ENCODE measurements around the gene SCAF11.

The SCAF11 gene

DNA sequence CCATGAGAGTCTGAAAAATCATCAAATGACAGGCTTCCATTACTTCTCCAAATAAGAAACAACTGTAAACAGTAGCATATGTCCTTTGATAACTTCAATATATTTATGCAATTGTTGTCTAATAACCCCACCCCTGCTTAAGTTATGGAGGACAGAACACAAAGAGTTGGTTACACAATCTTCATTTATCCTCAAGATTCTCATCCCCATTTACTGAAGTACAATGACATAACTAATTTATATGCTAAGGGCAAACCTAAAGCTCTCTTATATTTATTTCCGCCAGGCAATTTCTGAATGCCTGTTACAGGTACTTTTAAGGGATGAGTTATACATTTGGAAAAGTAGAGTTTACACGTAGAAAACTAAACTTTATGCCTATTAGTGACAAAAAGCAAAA is 12.3 kb downstream of the SCAF11 start:
- DNase-seq (ENCODE audit: low read depth in 2 of 2): no peak

GRCh38 chr12:45977620-45978019 is 12.8 kb downstream of the SCAF11 start:
- no peak for DNase-seq (ENCODE audit: low read depth in 2 of 2)

DNA sequence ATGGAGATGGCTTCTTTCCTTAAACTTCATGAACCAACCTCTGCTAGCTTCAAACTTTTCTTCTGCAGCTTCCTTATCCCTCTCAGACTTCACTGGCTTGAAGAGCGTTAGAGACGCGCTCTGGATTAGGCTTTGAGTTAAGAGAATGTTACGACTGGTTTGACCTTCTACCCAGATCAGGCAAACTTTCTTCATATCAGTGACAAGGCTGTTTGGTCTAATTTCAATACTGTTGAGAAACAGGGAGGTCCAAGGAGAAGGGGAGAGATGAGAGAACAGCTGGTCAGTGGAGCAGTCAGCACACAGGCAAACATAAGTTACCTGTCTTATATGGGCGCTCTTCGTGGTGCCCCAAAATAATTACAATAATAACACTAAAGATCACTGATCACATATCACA is 14.9 kb downstream of the SCAF11 start:
- no peak for DNase-seq (ENCODE audit: low read depth in 2 of 2)

GRCh38 chr12:45974883-45975282 is 15.5 kb downstream of the SCAF11 start:
- DNase-seq (ENCODE audit: low read depth in 2 of 2): no peak

DNA sequence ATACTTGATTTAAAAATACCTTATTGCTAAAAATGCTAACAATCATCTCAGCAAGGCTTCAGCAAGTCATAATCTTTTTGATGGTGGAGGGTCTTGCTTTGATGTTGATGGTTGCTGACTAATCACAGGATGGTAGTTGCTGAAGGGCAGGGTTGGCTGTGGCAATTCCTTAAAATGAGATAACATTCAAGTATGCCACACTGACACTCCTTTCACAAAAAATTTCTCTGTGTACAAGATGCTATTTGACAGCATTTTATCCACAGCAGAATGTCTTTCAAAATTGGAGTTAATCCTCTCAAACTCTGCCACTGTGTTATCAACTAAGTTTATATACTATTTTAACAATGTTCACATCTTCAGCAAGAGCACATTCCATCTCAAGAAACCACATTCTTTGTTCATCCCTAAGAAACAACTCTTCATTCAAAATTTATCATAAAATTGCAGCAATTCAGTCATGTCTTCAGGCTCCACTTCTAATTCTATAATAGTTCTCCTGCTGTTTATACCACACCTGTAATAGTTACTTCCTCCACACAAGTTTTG is 16.1 kb downstream of the SCAF11 start:
- DNase-seq (ENCODE audit: low read depth in 2 of 2): no peak

DNA sequence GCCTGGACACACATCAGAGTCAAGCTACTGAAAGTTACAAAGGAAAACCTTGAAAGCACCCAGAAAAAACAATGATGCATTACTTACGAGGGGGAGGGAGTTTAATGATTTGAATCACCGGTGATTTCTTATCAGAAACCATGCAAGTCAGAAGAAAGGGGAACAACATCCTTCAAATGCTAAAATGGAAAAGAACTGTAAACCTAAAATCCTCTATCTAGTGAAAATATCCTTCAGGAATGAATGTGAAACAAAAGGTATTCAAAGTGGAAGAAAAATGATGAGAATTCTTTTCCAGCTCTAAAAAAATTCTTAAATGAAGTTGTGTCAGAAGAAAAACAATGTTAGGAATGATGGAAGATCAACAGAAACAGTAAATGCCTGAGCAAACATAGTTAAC is 16.8 kb downstream of the SCAF11 start:
- DNase-seq (ENCODE audit: low read depth in 2 of 2): no peak

DNA sequence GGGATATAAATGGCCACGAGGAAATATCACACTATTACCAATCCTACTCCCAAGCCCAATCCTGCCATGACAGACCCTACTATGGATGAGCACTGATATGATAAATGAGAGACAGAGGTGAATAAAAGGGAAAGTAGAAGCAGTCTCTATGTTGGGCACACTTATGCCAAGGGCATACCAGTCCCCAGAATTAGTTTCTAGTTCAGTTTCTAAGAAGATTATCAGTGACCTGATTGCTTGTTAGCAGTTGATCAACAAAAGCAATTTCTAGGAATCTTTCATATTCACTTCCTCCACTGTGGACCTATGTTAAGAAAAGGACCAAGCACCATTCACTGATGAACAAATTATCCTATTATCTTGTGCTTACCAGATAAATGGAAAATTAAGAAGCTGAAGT is 20.0 kb downstream of the SCAF11 start:
- DNase-seq (ENCODE audit: low read depth in 2 of 2): no peak

- peak in 1 of 2 experiments; percentile 62 for DNase-seq (ENCODE audit: low read depth in 2 of 2)
Measured at GRCh38 chr12:45969084-45969483, 21.3 kb downstream of the SCAF11 start.

DNA sequence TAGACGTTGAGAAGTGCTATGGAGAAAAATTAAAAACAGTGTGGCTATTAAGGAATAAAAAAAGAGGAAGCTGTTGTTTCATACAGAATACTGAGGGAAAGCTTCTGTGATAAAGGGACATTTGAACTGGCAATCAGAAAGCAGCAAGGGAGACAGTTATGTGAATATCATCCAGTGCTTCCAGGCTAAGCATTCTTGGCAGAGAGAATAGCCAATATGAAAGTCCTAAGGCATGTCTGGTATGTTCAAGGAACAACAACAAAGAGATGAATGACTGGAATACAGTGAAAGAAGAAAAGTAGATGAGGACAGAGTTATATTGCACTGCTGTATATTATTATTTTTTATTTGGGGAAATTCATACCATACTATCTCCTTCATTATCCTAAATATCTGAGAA is 23.9 kb downstream of the SCAF11 start:
- DNase-seq (ENCODE audit: low read depth in 2 of 2): peak in 1 of 2 experiments; percentile 52

DNA sequence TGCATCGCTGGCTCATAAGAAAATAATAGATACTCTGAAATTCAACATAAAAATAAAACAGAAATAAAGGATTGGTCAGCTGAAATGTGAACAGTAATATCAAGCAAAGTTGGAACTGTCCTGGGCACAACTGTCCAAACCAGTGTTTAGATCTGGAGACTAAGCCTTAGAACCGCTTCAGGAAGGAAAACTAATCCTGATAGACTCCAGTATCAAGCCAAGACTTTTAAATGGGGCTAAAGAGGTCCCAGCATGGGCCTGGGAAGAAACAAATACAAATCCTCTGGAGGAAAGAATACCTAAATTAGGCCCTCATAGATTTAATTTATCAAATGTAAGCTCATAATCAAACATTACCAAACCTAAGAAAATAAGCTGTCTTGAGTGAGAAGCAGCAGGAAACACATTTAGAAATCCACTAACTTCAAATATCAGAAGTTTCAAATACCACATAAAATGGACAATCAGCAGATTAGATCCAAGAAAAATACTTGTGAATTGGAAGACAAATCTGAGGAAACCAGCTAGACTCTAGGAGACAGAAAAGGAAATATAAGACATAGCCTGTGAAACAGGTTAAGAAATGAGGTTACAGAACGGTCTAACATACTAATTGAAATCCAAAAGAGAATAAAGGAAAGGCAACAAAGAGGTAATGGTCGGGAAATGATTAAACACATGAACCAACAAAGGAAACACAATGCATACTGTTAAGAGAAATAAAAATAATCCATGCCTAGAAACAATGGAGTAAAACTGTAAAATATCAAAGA is 27.6 kb downstream of the SCAF11 start:
- no peak for DNase-seq (ENCODE audit: low read depth in 2 of 2)

DNA sequence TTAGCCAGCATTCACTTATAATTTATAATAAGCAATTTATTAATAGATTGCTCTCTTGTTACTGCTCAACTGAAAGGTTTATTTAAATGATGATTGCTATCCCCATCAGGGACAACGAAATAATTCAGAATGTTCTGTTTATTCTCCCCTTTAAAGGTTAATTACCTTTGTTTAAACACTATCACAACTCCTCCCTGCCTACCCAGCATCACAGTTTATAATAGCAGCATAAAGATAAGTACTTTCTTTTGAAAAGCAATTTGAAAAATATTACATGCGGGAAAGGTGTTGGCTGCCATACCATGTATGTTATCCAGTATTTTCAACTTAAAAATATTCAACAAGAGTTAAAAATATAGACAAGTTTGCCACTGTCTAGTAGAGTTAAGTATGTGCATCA is 30.6 kb downstream of the SCAF11 start:
- no peak for DNase-seq (ENCODE audit: low read depth in 2 of 2)

DNA sequence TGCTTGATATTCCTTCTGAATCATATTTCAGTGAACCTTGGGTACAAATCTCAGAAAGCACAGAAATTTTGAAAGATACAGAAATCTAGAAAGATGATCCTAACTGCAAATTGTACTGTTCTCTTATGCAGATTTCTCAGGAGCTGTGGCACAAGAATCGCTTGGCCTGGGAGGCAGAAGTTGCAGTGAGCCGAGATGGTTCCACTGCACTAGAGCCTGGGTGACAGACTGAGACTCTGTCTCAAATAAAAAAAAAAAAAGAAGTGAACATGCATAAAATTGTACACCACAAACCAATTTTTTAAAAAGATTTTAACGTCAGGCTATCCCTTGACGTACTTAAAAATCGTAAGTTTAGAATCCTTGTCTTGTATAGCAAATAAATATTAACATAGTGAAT is 31.3 kb downstream of the SCAF11 start:
- no peak for DNase-seq (ENCODE audit: low read depth in 2 of 2)

DNA sequence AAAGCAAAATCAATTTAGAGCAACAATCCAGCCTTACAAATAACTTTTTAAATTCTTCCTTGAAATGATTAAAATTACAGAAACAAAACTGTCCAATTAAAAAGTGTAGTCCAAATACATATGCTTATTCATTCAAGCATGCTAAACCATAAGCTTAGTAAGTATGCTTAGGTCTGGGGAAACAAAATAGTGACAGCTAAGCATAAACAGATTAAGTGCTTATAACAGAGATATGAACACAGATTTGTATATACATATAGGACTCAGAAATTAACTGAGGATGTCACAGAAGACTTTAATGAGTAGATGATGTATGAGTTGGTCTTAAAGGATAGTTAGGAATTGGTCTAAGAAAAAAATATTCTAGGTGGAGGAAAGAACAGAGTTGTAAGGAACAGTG is 41.8 kb downstream of the SCAF11 start:
- DNase-seq (ENCODE audit: low read depth in 2 of 2): no peak

- no peak for DNase-seq (ENCODE audit: low read depth in 2 of 2)
Measured at GRCh38 chr12:45946435-45946834, 43.9 kb downstream of the SCAF11 start.

DNA sequence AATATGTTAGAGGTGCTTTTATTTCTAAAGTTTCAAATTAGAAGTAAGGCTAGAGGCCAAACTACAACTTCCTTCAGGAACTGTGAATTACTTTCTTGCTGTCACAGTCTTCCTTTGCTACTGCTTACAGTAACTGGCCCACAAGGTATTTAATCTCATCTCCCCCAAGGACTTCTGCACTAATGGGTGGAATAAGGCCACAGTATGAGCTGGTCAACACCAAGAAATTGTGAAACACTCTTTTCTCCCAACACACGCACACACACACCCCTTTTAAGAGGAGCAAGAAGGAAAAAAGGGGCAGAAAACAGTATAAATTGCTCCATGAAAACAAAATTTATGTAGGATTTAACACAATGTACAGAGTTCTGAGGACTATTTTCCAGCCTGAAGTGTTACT is 45.6 kb downstream of the SCAF11 start:
- no peak for DNase-seq (ENCODE audit: low read depth in 2 of 2)

DNA sequence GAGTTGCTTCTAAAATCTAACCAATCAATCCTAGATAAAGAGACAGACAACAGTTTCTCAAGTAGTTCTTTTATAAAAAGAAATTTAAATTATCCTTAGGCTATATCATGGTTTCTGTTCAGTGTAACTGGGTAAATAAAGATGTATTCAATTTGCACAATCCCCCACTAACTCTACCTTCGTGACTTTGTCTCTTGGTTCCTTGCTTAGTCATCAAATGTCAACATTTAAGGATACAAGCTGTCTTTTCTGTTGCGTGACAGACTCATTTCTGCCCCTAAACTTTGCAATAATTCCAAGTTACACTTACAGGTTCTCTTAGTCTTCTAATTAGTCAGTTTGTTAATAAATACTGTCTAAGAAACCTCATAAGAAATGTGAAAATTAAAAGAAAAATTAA is 50.6 kb downstream of the SCAF11 start:
- DNase-seq (ENCODE audit: low read depth in 2 of 2): no peak

DNA sequence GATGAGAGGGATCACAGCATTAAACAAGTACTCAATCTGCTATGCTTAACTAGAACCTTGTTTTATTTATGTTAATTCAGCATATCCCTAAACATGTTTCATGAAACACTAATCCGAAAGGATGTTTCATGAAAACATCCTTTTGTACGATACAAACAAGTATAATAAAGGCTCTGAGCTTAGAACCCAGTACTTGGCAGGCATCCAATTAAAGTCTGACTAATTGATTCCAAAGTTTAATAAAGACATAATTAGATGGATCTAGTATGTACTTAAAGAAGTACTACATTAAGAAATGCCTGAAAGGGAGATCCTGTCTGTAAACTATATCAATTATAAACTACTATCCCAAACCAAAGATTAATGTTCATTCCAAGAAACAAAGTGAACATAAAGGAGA is 51.8 kb downstream of the SCAF11 start:
- DNase-seq (ENCODE audit: low read depth in 2 of 2): no peak

DNA sequence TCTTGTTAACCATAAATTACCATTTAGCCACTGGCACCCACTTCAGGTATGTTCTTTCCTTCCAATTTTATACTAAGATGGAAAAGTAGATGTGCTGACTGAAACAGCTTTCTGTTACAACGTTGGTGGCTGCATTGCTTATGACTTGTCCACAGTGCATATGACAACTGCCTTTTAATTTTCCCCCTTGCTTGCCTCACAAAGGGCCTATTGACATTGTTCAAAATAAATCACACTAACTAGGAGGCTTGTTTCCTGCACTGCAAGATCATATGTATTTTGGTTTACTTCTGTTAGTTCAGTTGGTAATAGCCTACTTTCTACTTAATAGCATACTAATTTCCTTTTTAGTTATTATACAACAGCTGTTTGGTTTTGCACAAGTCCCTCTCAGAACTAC is 55.4 kb downstream of the SCAF11 start:
- no peak for DNase-seq (ENCODE audit: low read depth in 2 of 2)

- no peak for DNase-seq (ENCODE audit: low read depth in 2 of 2)
Measured at GRCh38 chr12:45933504-45933903, 56.9 kb downstream of the SCAF11 start.

DNA sequence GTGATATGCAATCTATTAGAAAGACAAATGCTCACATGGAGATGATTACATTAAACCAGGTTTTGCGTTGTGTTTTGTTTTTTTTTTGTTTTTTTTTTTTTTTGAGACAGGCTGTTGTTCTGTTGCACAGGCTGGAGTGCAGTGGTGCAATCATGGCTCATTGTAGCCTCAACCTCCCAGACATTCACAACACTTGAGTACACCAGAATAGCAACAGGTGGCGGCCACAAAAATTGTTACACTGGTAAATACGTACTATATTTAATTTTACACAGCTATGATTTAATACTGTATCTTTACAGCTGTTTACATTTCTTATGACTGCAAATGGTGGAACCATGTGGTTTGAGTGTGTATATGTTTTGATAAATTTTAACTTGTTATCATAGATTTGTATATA is 60.0 kb downstream of the SCAF11 start:
- DNase-seq (ENCODE audit: low read depth in 2 of 2): no peak

DNA sequence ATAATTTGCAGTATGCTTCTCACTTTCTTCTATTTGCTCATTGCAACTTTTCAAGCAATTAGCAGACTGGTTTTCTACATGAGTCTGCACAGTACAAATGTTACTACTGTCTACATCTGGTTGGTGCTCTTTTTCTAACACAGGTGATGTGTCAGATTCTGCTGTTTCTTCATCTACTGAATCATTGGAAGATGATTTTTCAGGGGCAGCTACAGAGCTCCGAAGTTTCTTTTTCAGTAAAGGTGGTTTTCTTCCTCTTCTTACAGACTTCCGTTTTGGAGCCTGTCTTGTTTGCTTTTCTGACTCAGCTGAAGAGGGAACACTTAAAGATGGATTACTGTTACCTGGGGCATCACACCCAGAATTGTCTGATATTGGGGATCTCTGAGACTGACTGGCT is 62.1 kb downstream of the SCAF11 start:
- DNase-seq (ENCODE audit: low read depth in 2 of 2): no peak

GRCh38 chr12:45918818-45919217 is 71.6 kb downstream of the SCAF11 start:
- DNase-seq (ENCODE audit: low read depth in 2 of 2): no peak

DNA sequence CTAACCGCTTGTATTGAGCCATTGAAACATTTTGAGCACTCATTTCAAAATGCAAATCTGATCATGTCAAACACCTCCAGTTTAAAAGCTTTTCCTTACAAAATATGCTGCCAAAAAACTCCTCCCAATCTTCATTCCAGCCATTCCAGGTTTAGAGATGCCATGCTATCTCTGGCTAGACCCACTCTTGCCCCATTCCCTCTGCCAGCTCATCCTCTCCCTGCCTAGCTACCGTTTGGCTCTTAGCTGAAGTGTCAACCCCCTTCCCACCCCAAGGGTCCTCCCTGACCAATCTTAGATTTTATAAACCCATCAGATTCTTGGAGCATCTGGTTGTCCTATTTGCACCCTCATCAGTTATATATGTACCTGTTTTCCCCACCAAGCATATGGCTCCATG is 75.0 kb downstream of the SCAF11 start:
- no peak for DNase-seq (ENCODE audit: low read depth in 2 of 2)

- peak; percentile 36 to 39 for DNase-seq (ENCODE audit: low read depth in 2 of 2)
Measured at GRCh38 chr12:45914090-45914489, 76.3 kb downstream of the SCAF11 start.
